ENCODE measurements around the gene CDK10. TPM values are rescaled to one million over a fixed set of nuclear protein-coding genes. Genes with fewer than 3 reads are reported as not detected.

Gene CDK10
- total and polyA plus RNA-seq, 9 of the 15 experiments (the other 6 are each of a cell fraction or from before 2014, with no cell fraction given): 2.0 to 85.1 (median 40.1) TPM

DNA sequence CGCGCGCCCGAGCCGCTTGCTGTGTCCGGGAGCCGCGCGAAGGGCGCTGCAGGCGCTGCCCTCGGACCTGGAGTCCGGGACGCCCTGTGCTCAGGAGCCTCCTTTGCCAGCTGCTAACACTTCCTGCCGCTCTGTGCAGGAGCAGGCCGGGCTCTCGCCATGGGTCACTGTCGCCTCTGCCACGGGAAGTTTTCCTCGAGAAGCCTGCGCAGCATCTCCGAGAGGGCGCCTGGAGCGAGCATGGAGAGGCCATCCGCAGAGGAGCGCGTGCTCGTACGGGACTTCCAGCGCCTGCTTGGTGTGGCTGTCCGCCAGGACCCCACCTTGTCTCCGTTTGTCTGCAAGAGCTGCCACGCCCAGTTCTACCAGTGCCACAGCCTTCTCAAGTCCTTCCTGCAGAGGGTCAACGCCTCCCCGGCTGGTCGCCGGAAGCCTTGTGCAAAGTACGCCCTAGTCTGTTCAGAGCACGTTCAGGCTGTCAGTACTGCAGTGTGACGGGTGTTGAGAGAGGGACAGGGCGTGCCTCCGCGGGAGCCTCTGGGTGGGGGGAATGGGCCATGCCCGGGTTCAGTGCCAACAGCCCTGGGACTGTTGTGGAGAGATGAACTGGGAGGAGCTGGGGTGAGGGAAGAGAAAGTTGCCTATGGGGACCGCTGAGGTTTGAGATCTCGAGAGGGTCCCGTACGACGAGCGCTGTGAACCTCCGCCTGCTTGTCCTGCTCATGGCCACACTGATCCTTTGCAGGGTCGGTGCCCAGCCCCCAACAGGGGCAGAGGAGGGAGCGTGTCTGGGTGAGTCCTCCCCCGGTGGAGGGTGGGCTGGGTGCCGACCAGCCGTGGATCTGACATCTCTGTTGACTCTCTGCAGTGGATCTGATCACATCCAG, 36.1 kb downstream of the CDK10 start:
- H3K27me3 ChIP-seq (ENCODE audit: control insufficient read depth in 2 of 2, insufficient read depth in 2 of 2, low read length in 2 of 2): no peaks in the 10 kb centered on the region
- H4K20me1 ChIP-seq (replicated peaks; ENCODE audit: control insufficient read depth, insufficient read depth, low read length): peaks cover 33% of the 10 kb centered on the region
- peak overlapping the region; percentile 98 for H3K4me3 ChIP-seq
- no peak overlapping the region for H2AFZ ChIP-seq (ENCODE audit: low read depth, low read length)
- in situ Hi-C loops (cut with MboI) (no loop called here), intact Hi-C loops (cut with micrococcal nuclease) (no loop called here)
- no peaks in the 10 kb centered on the region for H3K9me3 ChIP-seq (replicated peaks; ENCODE audit: control insufficient read depth, insufficient read depth, low read depth, low read length)
- H3K27ac ChIP-seq (ENCODE audit: extremely low read depth, low read depth, low read length): peak overlapping the region; percentile 88
- peak overlapping the region; percentile 94 for H3K4me2 ChIP-seq (ENCODE audit: insufficient read depth, low read length)
- H3K36me3 ChIP-seq (ENCODE audit: control insufficient read depth, insufficient read depth, low read length): peaks cover 58% of the 10 kb centered on the region
- H3K9me1 ChIP-seq (ENCODE audit: control insufficient read depth, insufficient read depth, low read length): peaks cover 11% of the 10 kb centered on the region
- peaks cover 43% of the 10 kb centered on the region for H3K79me2 ChIP-seq (ENCODE audit: control insufficient read depth, insufficient read depth, low read length)
- peak; percentile 32 for FAIRE-seq
- H3K4me1 ChIP-seq (replicated peaks in 1 of 2; ENCODE audit: control insufficient read depth in 2 of 2, insufficient read depth in 2 of 2, low read length in 2 of 2): peaks cover 37 to 60% of the 10 kb centered on the region in 2 experiments
- ChIA-PET POLR2A (interaction anchor here (0.7 to 1.1 kb wide), 3 partner anchors 10 to 46 kb away, joined by 3 to 4 read pairs (median 3); no protein-coding TSS in a partner anchor), CTCF (ENCODE audit: low intra/inter-chr PET ratio) (no interaction called here)
- H3K9ac ChIP-seq (ENCODE audit: insufficient read depth in 1 of 2, low read depth in 2 of 2, low read length in 2 of 2): peak overlapping the region; percentile 85 to 93
- DNase-seq (ENCODE audit: extremely low read depth in 1 of 4, low spot score in 3 of 4): peak in 1 of 4 experiments; percentile 77
- ATAC-seq: peak; percentile 0; the same call in 2 of the 3 replicates
- BruUV-seq (replicated peaks): TSS peak; percentile 43
- 22% methylated on average over 52 of the region's 56 CpGs for WGBS (ENCODE audit: insufficient coverage, low coverage, missing lambda C conversion rate)
- TF ChIP-seq, protein P1, sequence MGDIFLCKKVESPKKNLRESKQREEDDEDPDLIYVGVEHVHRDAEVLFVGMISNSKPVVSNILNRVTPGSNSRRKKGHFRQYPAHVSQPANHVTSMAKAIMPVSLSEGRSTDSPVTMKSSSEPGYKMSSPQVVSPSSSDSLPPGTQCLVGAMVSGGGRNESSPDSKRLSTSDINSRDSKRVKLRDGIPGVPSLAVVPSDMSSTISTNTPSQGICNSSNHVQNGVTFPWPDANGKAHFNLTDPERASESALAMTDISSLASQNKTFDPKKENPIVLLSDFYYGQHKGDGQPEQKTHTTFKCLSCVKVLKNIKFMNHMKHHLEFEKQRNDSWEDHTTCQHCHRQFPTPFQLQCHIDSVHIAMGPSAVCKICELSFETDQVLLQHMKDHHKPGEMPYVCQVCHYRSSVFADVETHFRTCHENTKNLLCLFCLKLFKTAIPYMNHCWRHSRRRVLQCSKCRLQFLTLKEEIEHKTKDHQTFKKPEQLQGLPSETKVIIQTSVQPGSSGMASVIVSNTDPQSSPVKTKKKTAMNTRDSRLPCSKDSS (IDR thresholded peaks at IDR 0.05; ENCODE audit: low read depth, partially characterized antibody): no peak
- TF ChIP-seq ATF7 (IDR thresholded peaks at IDR 0.05) (no peak), ZNF354B (CRISPR knock-in tag; IDR thresholded peaks at IDR 0.05) (no peak), POLR2G (IDR thresholded peaks at IDR 0.05; ENCODE audit: low read depth, low read length) (peak; percentile 9; the same call in 1 of the 2 replicates), NRF1 (conservative IDR thresholded peaks at IDR 0.05 in 1 of 2, IDR thresholded peaks at IDR 0.05 in 1 of 2) (peak; percentile 12 to 24; a peak in 2 of 4 replicates), HDAC2 (IDR thresholded peaks at IDR 0.05) (no peak), ZC3H8 (IDR thresholded peaks at IDR 0.05) (no peak), TGIF2 (CRISPR knock-in tag; IDR thresholded peaks at IDR 0.05) (no peak), HNRNPLL (IDR thresholded peaks at IDR 0.05; ENCODE audit: low read depth, low read length, poor library complexity, severe bottlenecking) (peak; percentile 28), RBM22 (IDR thresholded peaks at IDR 0.05; ENCODE audit: low read depth, low read length, poor library complexity, severe bottlenecking) (peak; percentile 52)
- TF ChIP-seq, protein P2, sequence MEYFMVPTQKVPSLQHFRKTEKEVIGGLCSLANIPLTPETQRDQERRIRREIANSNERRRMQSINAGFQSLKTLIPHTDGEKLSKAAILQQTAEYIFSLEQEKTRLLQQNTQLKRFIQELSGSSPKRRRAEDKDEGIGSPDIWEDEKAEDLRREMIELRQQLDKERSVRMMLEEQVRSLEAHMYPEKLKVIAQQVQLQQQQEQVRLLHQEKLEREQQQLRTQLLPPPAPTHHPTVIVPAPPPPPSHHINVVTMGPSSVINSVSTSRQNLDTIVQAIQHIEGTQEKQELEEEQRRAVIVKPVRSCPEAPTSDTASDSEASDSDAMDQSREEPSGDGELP (CRISPR knock-in tag; IDR thresholded peaks at IDR 0.05; ENCODE audit: borderline replicate concordance): peak; percentile 57
- TF ChIP-seq, protein P3, sequence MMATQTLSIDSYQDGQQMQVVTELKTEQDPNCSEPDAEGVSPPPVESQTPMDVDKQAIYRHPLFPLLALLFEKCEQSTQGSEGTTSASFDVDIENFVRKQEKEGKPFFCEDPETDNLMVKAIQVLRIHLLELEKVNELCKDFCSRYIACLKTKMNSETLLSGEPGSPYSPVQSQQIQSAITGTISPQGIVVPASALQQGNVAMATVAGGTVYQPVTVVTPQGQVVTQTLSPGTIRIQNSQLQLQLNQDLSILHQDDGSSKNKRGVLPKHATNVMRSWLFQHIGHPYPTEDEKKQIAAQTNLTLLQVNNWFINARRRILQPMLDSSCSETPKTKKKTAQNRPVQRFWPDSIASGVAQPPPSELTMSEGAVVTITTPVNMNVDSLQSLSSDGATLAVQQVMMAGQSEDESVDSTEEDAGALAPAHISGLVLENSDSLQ (IDR thresholded peaks at IDR 0.05): peak; percentile 34; the same call in 1 of the 2 replicates
- TF ChIP-seq, protein P4, sequence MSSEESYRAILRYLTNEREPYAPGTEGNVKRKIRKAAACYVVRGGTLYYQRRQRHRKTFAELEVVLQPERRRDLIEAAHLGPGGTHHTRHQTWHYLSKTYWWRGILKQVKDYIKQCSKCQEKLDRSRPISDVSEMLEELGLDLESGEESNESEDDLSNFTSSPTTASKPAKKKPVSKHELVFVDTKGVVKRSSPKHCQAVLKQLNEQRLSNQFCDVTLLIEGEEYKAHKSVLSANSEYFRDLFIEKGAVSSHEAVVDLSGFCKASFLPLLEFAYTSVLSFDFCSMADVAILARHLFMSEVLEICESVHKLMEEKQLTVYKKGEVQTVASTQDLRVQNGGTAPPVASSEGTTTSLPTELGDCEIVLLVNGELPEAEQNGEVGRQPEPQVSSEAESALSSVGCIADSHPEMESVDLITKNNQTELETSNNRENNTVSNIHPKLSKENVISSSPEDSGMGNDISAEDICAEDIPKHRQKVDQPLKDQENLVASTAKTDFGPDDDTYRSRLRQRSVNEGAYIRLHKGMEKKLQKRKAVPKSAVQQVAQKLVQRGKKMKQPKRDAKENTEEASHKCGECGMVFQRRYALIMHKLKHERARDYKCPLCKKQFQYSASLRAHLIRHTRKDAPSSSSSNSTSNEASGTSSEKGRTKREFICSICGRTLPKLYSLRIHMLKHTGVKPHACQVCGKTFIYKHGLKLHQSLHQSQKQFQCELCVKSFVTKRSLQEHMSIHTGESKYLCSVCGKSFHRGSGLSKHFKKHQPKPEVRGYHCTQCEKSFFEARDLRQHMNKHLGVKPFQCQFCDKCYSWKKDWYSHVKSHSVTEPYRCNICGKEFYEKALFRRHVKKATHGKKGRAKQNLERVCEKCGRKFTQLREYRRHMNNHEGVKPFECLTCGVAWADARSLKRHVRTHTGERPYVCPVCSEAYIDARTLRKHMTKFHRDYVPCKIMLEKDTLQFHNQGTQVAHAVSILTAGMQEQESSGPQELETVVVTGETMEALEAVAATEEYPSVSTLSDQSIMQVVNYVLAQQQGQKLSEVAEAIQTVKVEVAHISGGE (CRISPR knock-in tag; IDR thresholded peaks at IDR 0.05): peak in 1 of 3 experiments; percentile 92; a peak in 1 of 6 replicates
